Suprapubic skin (tissue), 3 donors: ENCODE measurements around the gene TCF7L2.

ENCODE experiments used
- CTCF ChIP-seq, 2 donors: fragments of 200-600 bp in 1 of 2; fragments of 450-650 bp in 1 of 2; sonication (generic) in 1 of 2; IDR thresholded peaks; one replicate each; pipeline ENCODE4 v1.5.1; 2016 to 2019; ENCODE audit warnings: antibody characterized with exemption in 2 of 2, mild to moderate bottlenecking in 1 of 2, moderate library complexity in 1 of 2
- POLR2AphosphoS5 ChIP-seq, 3 donors: sonication (generic); formaldehyde crosslinking; IDR thresholded peaks; one replicate each; pipeline ENCODE4 v1.6.1; 2017; ENCODE audit warnings: antibody characterized with exemption in 3 of 3

GRCh38 chr10:112979927-112980326 is 29.9 kb downstream of the TCF7L2 start:
- TF ChIP-seq CTCF (IDR thresholded peaks at IDR 0.05) = no peak
- no peak for TF ChIP-seq POLR2AphosphoS5 (IDR thresholded peaks at IDR 0.05)
